ENCODE measurements around the gene XYLT2. TPM values are rescaled to one million over a fixed set of nuclear protein-coding genes. Genes with fewer than 3 reads are reported as not detected.
"Not testable (repeated sequence)": the region's sequence is repeated elsewhere in the genome, so short reads cannot be mapped to it uniquely, and the experiment has no call there.

The XYLT2 gene
- total RNA-seq, 1 donor from 2014 or later, result 17.7 TPM

- no peak for DNase-seq
Observed at GRCh38 chr17:50319306-50320004, 26.5 kb upstream of the XYLT2 start.

GRCh38 chr17:50322271-50322670 lies 23.7 kb upstream of the XYLT2 start:
- DNase-seq, result no peak

GRCh38 chr17:50323060-50323459 lies 22.9 kb upstream of the XYLT2 start:
- DNase-seq, result no peak

- DNase-seq, result no peak
Observed at GRCh38 chr17:50325906-50326305, 20.0 kb upstream of the XYLT2 start.

GRCh38 chr17:50326831-50327364 lies 19.0 kb upstream of the XYLT2 start:
- no peak for DNase-seq

GRCh38 chr17:50328363-50329325 lies 17.3 kb upstream of the XYLT2 start:
- peak; percentile 19 for DNase-seq

GRCh38 chr17:50329716-50330115 lies 16.2 kb upstream of the XYLT2 start:
- no peak for DNase-seq

- no peak for DNase-seq
Observed at GRCh38 chr17:50330151-50330775, 15.7 kb upstream of the XYLT2 start.

- DNase-seq, result no peak
Observed at GRCh38 chr17:50331085-50331791, 14.7 kb upstream of the XYLT2 start.

GRCh38 chr17:50332196-50332595 lies 13.7 kb upstream of the XYLT2 start:
- no peak for DNase-seq

- DNase-seq, result not testable (repeated sequence)
Observed at GRCh38 chr17:50333291-50334057, 12.5 kb upstream of the XYLT2 start.

- DNase-seq, result no peak
Observed at GRCh38 chr17:50337956-50338355, 8.0 kb upstream of the XYLT2 start.

- no peak for DNase-seq
Observed at GRCh38 chr17:50338645-50339044, 7.3 kb upstream of the XYLT2 start.

GRCh38 chr17:50339381-50339780 lies 6.5 kb upstream of the XYLT2 start:
- no peak for DNase-seq

GRCh38 chr17:50344731-50345365 lies 1.1 kb upstream of the XYLT2 start:
- no peak for DNase-seq

- DNase-seq, result no peak
Observed at GRCh38 chr17:50346313-50347116, 589 bp downstream of the XYLT2 start.

- no peak for DNase-seq
Observed at GRCh38 chr17:50347117-50347893, 1.4 kb downstream of the XYLT2 start.

- no peak for DNase-seq
Observed at GRCh38 chr17:50347894-50348291, 2.0 kb downstream of the XYLT2 start.

Measured in skin of body (tissue), 2 donors.